ENCODE data around the gene PGA5. TPM values are rescaled to one million over a fixed set of nuclear protein-coding genes. Genes with fewer than 3 reads are reported as not detected.

PGA5 gene
- total RNA-seq, 4 donors from 2014 or later: 1.4 to 2.6 TPM; not detected in 2

- no peak for DNase-seq
These were observed 17.6 kb downstream of the PGA5 start for GRCh38 chr11:61258546-61258945.

GRCh38 chr11:61259363-61259762 is 18.4 kb downstream of the PGA5 start:
- Histone ChIP-seq H3K36me3 (no peaks in the 10 kb centered on the region), H3K27ac (no peak overlapping the region), H3K4me3 (replicated peaks in 1 of 3) (no peak overlapping the region), H3K4me1 (peaks cover 6 to 7% of the 10 kb centered on the region in 2 donors), H3K9me3 (no peaks in the 10 kb centered on the region), H3K27me3 (no peaks in the 10 kb centered on the region)
- DNase-seq: no peak
- intact Hi-C loops (cut with DNase I): loop anchor here (10.0 kb wide), 2 partner anchors 75 to 115 kb away; partner anchors contain the start of genes DDB1 and TKFC
- WGBS, 2 donors: 93 to 98% methylated on average over 6 of the region's 6 CpGs
- no peak for TF ChIP-seq CTCF (IDR thresholded peaks at IDR 0.05)
- no peak for TF ChIP-seq POLR2A (IDR thresholded peaks at IDR 0.05)

More at GRCh38 chr11:61258546-61258945, 17.6 kb downstream of the PGA5 start:
- TF ChIP-seq CTCF (IDR thresholded peaks at IDR 0.05): no peak
- no peak for TF ChIP-seq POLR2A (IDR thresholded peaks at IDR 0.05)
- no peak overlapping the region for H3K27ac ChIP-seq
- WGBS, 2 donors: 91 to 92% methylated on average over 9 of the region's 9 CpGs
- H3K4me1 ChIP-seq: peaks cover 6 to 7% of the 10 kb centered on the region in 2 donors
- no peaks in the 10 kb centered on the region for H3K9me3 ChIP-seq
- no peaks in the 10 kb centered on the region for H3K36me3 ChIP-seq
- intact Hi-C loops (cut with DNase I): loop anchor here (10.0 kb wide), 2 partner anchors 76 to 116 kb away; partner anchors contain the start of genes DDB1 and TKFC
- no peaks in the 10 kb centered on the region for H3K27me3 ChIP-seq
- no peak overlapping the region for H3K4me3 ChIP-seq (replicated peaks in 1 of 3)

GRCh38 chr11:61264371-61264770 is 23.4 kb downstream of the PGA5 start:
- DNase-seq: no peak
- Histone ChIP-seq H3K4me3 (replicated peaks in 1 of 3) (no peak overlapping the region), H3K4me1 (peaks cover 0 to 6% of the 10 kb centered on the region in 2 donors), H3K27me3 (no peaks in the 10 kb centered on the region), H3K36me3 (no peaks in the 10 kb centered on the region), H3K27ac (no peak overlapping the region), H3K9me3 (no peaks in the 10 kb centered on the region)
- WGBS, 2 donors: 95 to 96% methylated on average over 5 to 6 of the region's 6 CpGs
- TF ChIP-seq POLR2A (IDR thresholded peaks at IDR 0.05): no peak
- TF ChIP-seq CTCF (IDR thresholded peaks at IDR 0.05): no peak
- intact Hi-C loops (cut with DNase I): no loop called here

GRCh38 chr11:61264795-61265194 is 23.8 kb downstream of the PGA5 start:
- Histone ChIP-seq H3K4me1 (peaks cover 0 to 6% of the 10 kb centered on the region in 2 donors), H3K4me3 (replicated peaks in 1 of 3) (no peak overlapping the region), H3K36me3 (no peaks in the 10 kb centered on the region), H3K9me3 (no peaks in the 10 kb centered on the region), H3K27me3 (no peaks in the 10 kb centered on the region), H3K27ac (no peak overlapping the region)
- no peak for TF ChIP-seq POLR2A (IDR thresholded peaks at IDR 0.05)
- no peak for TF ChIP-seq CTCF (IDR thresholded peaks at IDR 0.05)
- intact Hi-C loops (cut with DNase I): no loop called here
- 90 to 96% methylated on average over 12 to 13 of the region's 14 CpGs for WGBS, 2 donors
- no peak for DNase-seq

GRCh38 chr11:61265357-61265756 is 24.4 kb downstream of the PGA5 start:
- intact Hi-C loops (cut with DNase I): no loop called here
- 94 to 95% methylated on average over 14 of the region's 14 CpGs for WGBS, 2 donors
- H3K4me3 ChIP-seq (replicated peaks in 1 of 3): no peak overlapping the region
- H3K36me3 ChIP-seq: no peaks in the 10 kb centered on the region
- no peak for DNase-seq
- H3K4me1 ChIP-seq: peaks cover 0 to 6% of the 10 kb centered on the region in 2 donors
- H3K27me3 ChIP-seq: no peaks in the 10 kb centered on the region
- H3K9me3 ChIP-seq: no peaks in the 10 kb centered on the region
- TF ChIP-seq CTCF (IDR thresholded peaks at IDR 0.05): no peak
- no peak for TF ChIP-seq POLR2A (IDR thresholded peaks at IDR 0.05)
- H3K27ac ChIP-seq: no peak overlapping the region

All from thyroid gland (tissue), 4 donors.